PC-9 (cell line): ENCODE results near the gene PIK3IP1.

Experiments
- EZH2 ChIP-seq: fragments of 200-600 bp; sonication (generic); IDR thresholded peaks from 2 replicates; pipeline ENCODE4 v1.8.0; 2017; ENCODE audit warnings: antibody characterized with exemption, low read depth
- TF ChIP-seq, protein P1 (sequence below): fragments of 200-600 bp; sonication (generic); conservative IDR thresholded peaks from 2 replicates; pipeline ENCODE4 v1.6.1; 2017; ENCODE audit warnings: mixed run types, antibody characterized with exemption, mild to moderate bottlenecking, moderate library complexity

GRCh38 chr22:31333641-31334040 is 41.4 kb upstream of the PIK3IP1 start:
- TF ChIP-seq EZH2: no peak
- TF ChIP-seq, protein P1, sequence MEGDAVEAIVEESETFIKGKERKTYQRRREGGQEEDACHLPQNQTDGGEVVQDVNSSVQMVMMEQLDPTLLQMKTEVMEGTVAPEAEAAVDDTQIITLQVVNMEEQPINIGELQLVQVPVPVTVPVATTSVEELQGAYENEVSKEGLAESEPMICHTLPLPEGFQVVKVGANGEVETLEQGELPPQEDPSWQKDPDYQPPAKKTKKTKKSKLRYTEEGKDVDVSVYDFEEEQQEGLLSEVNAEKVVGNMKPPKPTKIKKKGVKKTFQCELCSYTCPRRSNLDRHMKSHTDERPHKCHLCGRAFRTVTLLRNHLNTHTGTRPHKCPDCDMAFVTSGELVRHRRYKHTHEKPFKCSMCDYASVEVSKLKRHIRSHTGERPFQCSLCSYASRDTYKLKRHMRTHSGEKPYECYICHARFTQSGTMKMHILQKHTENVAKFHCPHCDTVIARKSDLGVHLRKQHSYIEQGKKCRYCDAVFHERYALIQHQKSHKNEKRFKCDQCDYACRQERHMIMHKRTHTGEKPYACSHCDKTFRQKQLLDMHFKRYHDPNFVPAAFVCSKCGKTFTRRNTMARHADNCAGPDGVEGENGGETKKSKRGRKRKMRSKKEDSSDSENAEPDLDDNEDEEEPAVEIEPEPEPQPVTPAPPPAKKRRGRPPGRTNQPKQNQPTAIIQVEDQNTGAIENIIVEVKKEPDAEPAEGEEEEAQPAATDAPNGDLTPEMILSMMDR: no peak
